Chondrocyte (in vitro differentiated cells): Measurements from ENCODE around the gene CFAP141. TPM values are rescaled to one million over a fixed set of nuclear protein-coding genes. Genes with fewer than 3 reads are reported as not detected.

ENCODE experiments used
- DNase-seq: peaks from one replicate; pipeline ENCODE4 v3.0.0; 2021; ENCODE audit warnings: mixed read lengths, low spot score
- H3K27ac Mint-ChIP-seq: one replicate; pipeline ENCODE4 v1.8.0; 2021; ENCODE audit warnings: mild to moderate bottlenecking, moderate library complexity, mixed read lengths; ENCODE audit not compliant: unreplicated experiment
- H3K27me3 Mint-ChIP-seq: 2 replicates; pipeline ENCODE4 v1.8.0; 2021; ENCODE audit warnings: low read depth, mixed read lengths
- H3K36me3 Mint-ChIP-seq: 2 replicates; pipeline ENCODE4 v1.8.0; 2021; ENCODE audit warnings: low read depth, mixed read lengths
- H3K4me1 Mint-ChIP-seq: 2 replicates; pipeline ENCODE4 v1.8.0; 2021; ENCODE audit warnings: low read depth, mild to moderate bottlenecking, mixed read lengths
- H3K4me3 Mint-ChIP-seq: one replicate; pipeline ENCODE4 v1.8.0; 2021; ENCODE audit warnings: mild to moderate bottlenecking, moderate library complexity, mixed read lengths; ENCODE audit not compliant: unreplicated experiment
- H3K9me3 Mint-ChIP-seq: 2 replicates; pipeline ENCODE4 v1.8.0; 2021; ENCODE audit warnings: low read depth, mixed read lengths
- CTCF ChIP-seq: fragments of 200-600 bp; sonication (generic); IDR thresholded peaks from 2 replicates; pipeline ENCODE4 v1.5.0; 2021; ENCODE audit warnings: antibody characterized with exemption, mild to moderate bottlenecking, moderate library complexity
- microRNA-seq: library from miRNA; unstranded; fragments of <30 nt; microRNA quantifications from one replicate; pipeline ENCODE4 v1.2.0, GENCODE V29; 2020; ENCODE audit warnings: borderline number of aligned reads
- total RNA-seq: library from RNA; stranded (reverse); gene quantifications from 3 replicates; pipeline ENCODE4 v1.2.1, GENCODE V29; 2021

Gene CFAP141
- total RNA-seq, 1 donor from 2014 or later = not detected

- no peak for TF ChIP-seq CTCF
- Mint-ChIP-seq H3K27me3 (no peaks in the 10 kb centered on the region), H3K27ac (peak overlapping the region; percentile 50), H3K9me3 (no peaks in the 10 kb centered on the region), H3K36me3 (peaks cover 3% of the 10 kb centered on the region), H3K4me1 (peaks cover 46% of the 10 kb centered on the region), H3K4me3 (no peak overlapping the region)
- no peak for DNase-seq
Measured at GRCh38 chr1:154151311-154151710, 54.8 kb downstream of the CFAP141 start.

Small RNAs within 50 kb of the gene (microRNA-seq; reads per million reads assigned to microRNA genes)
- 2.2 reads per million for gene MIR190B

Other genes starting within 250 kb of the CFAP141 start
- gene CRTC2, start 247.7 kb downstream of the CFAP141 start, total RNA-seq = 24.2 to 32.5 TPM (median 30.9 TPM) in 3 replicates
- gene SLC39A1, start 242.8 kb downstream of the CFAP141 start, total RNA-seq = 83.5 to 87.8 TPM (median 85.6 TPM) in 3 replicates
- gene CREB3L4, start 238.4 kb downstream of the CFAP141 start, total RNA-seq = 3.7 to 6.6 TPM (median 4.4 TPM) in 3 replicates
- gene JTB, start 228.7 kb downstream of the CFAP141 start, total RNA-seq = 128 to 158 TPM (median 130 TPM) in 3 replicates
- 111 to 137 TPM (median 116 TPM) in 3 replicates for gene RAB13, start 220.0 kb downstream of the CFAP141 start, total RNA-seq
- gene RPS27, start 215.6 kb downstream of the CFAP141 start, total RNA-seq = 951 to 1,224 TPM (median 1,041 TPM) in 3 replicates
- gene NUP210L, start 51.3 kb downstream of the CFAP141 start, total RNA-seq = 0.19 TPM in 1 of 3 replicates, not detected in the others
- 248 to 259 TPM (median 256 TPM) in 3 replicates for gene TPM3, start 14.2 kb downstream of the CFAP141 start, total RNA-seq
- 182 to 202 TPM (median 186 TPM) in 3 replicates for gene UBAP2L, start 14.6 kb upstream of the CFAP141 start, total RNA-seq
- 60.9 to 104 TPM (median 97.1 TPM) in 3 replicates for gene HAX1, start 66.3 kb upstream of the CFAP141 start, total RNA-seq
- not detected in 3 replicates for gene AQP10, start 114.8 kb upstream of the CFAP141 start, total RNA-seq
- 83.1 to 133 TPM (median 86.6 TPM) in 3 replicates for gene ATP8B2, start 119.2 kb upstream of the CFAP141 start, total RNA-seq
- gene IL6R, start 199.0 kb upstream of the CFAP141 start, total RNA-seq = 1.1 to 1.4 TPM (median 1.3 TPM) in 3 replicates